Measurements from ENCODE around the gene HLF.

Gene HLF

GRCh38 chr17:55294042-55294751, 29.4 kb downstream of the HLF start:
- DNase-seq = no peak

- DNase-seq = peak; percentile 49 to 57
Observed at GRCh38 chr17:55295411-55296170, 30.8 kb downstream of the HLF start.

- no peak for DNase-seq
Observed at GRCh38 chr17:55296171-55296695, 31.5 kb downstream of the HLF start.

GRCh38 chr17:55296699-55297098, 31.9 kb downstream of the HLF start:
- no peak for DNase-seq

- no peak for DNase-seq
Observed at GRCh38 chr17:55298111-55298730, 33.5 kb downstream of the HLF start.

- DNase-seq = no peak
Observed at GRCh38 chr17:55299162-55299838, 34.5 kb downstream of the HLF start.

- no peak for DNase-seq
Observed at GRCh38 chr17:55299890-55300289, 35.1 kb downstream of the HLF start.

- no peak for DNase-seq
Observed at GRCh38 chr17:55300479-55301290, 35.9 kb downstream of the HLF start.

- peak in 1 of 2 experiments; percentile 15 for DNase-seq
Observed at GRCh38 chr17:55301521-55302406, 37.0 kb downstream of the HLF start.

- no peak for DNase-seq
Observed at GRCh38 chr17:55302407-55302787, 37.6 kb downstream of the HLF start.

GRCh38 chr17:55303008-55303493, 38.3 kb downstream of the HLF start:
- DNase-seq = no peak

GRCh38 chr17:55303701-55304145, 39.0 kb downstream of the HLF start:
- no peak for DNase-seq

GRCh38 chr17:55304171-55304859, 39.6 kb downstream of the HLF start:
- DNase-seq = no peak

- DNase-seq = no peak
Observed at GRCh38 chr17:55305321-55306087, 40.7 kb downstream of the HLF start.

GRCh38 chr17:55307879-55308278, 43.1 kb downstream of the HLF start:
- DNase-seq = no peak

- DNase-seq = no peak
Observed at GRCh38 chr17:55308613-55309391, 44.0 kb downstream of the HLF start.

GRCh38 chr17:55311767-55312375, 47.1 kb downstream of the HLF start:
- DNase-seq = no peak

GRCh38 chr17:55312852-55313251, 48.1 kb downstream of the HLF start:
- no peak for DNase-seq
